Smooth muscle cell (in vitro differentiated cells): ENCODE measurements around the gene KLK1. TPM values are rescaled to one million over a fixed set of nuclear protein-coding genes. Genes with fewer than 3 reads are reported as not detected.

Source experiments
- DNase-seq: peaks from one replicate; lab custom pipeline; 2025; ENCODE audit not compliant: unreplicated experiment; lab: John Stamatoyannopoulos, UW
- H2AFZ ChIP-seq: fragments of 200-600 bp; sonication (generic); 2 replicates; pipeline ENCODE4 v1.6.0; 2016; ENCODE audit warnings: antibody characterized with exemption, low read depth, mild to moderate bottlenecking
- H3F3A ChIP-seq: fragments of 200-600 bp; sonication (generic); 2 replicates; pipeline ENCODE4 v1.6.0; 2017; ENCODE audit warnings: antibody characterized with exemption, low read depth
- H3K27ac ChIP-seq: fragments of 200-600 bp; sonication (generic); 2 replicates; pipeline ENCODE4 v1.5.1; 2016; ENCODE audit warnings: low read depth, mild to moderate bottlenecking
- H3K27me3 ChIP-seq: fragments of 200-600 bp; sonication (generic); 2 replicates; pipeline ENCODE4 v1.6.1; 2016; ENCODE audit warnings: low read depth, mild to moderate bottlenecking
- H3K36me3 ChIP-seq: fragments of 200-600 bp; sonication (generic); 2 replicates; pipeline ENCODE4 v1.5.1; 2016; ENCODE audit warnings: low read depth
- H3K4me1 ChIP-seq: fragments of 200-600 bp; sonication (generic); 2 replicates; pipeline ENCODE4 v1.5.1; 2016; ENCODE audit warnings: low read depth
- H3K4me2 ChIP-seq: fragments of 200-600 bp; sonication (generic); 2 replicates; pipeline ENCODE4 v1.6.0; 2016; ENCODE audit warnings: mild to moderate bottlenecking
- H3K4me3 ChIP-seq: fragments of 200-600 bp; sonication (generic); 2 replicates; pipeline ENCODE4 v1.5.1; 2016; ENCODE audit warnings: mild to moderate bottlenecking
- H3K79me2 ChIP-seq: fragments of 200-600 bp; sonication (generic); 2 replicates; pipeline ENCODE4 v1.6.0; 2016; ENCODE audit warnings: low read depth, mild to moderate bottlenecking
- H3K9ac ChIP-seq: fragments of 200-600 bp; sonication (generic); 2 replicates; pipeline ENCODE4 v1.6.0; 2016; ENCODE audit warnings: low read depth
- H3K9me3 ChIP-seq: fragments of 200-600 bp; sonication (generic); replicated peaks from 2 replicates; pipeline ENCODE4 v1.5.1; 2016; ENCODE audit warnings: low read depth
- H4K20me1 ChIP-seq: fragments of 200-600 bp; sonication (generic); 2 replicates; pipeline ENCODE4 v1.6.0; 2016; ENCODE audit warnings: low read depth
- CTCF ChIP-seq: fragments of 200-600 bp; sonication (generic); IDR thresholded peaks from 2 replicates; pipeline ENCODE4 v1.5.1; 2017; ENCODE audit warnings: borderline replicate concordance, mild to moderate bottlenecking, antibody characterized with exemption; ENCODE audit not compliant: insufficient read depth, poor library complexity, severe bottlenecking
- WGBS: methylation state at CpG from one replicate; pipeline ENCODE4 v1.1.7; 2016; ENCODE audit warnings: low lambda C conversion rate; 5-methylcytosine and 5-hydroxymethylcytosine counted together
- polyA plus RNA-seq: library from polyadenylated mRNA; unstranded; fragments of >200 nt; fragmentation: Nextera tagmentation; extraction: Ambion mirVana; gene quantifications from 2 replicates; pipeline ENCODE4 v1.2.1, GENCODE V29; 2016
- total RNA-seq: library from RNA; depleted of rRNA; stranded (reverse); fragments of >200 nt; gene quantifications from 2 replicates; pipeline ENCODE4 v1.2.3, GENCODE V29; 2014

KLK1 gene
- total and polyA plus RNA-seq, 2 experiments from 2014 or later: 0.85 TPM; not detected in 1

GRCh38 chr19:50780753-50781435, 42.7 kb downstream of the KLK1 start:
- Histone ChIP-seq H3K9ac (no peak overlapping the region), H3K27me3 (peaks cover 36% of the 10 kb centered on the region), H2AFZ (no peak overlapping the region), H3K4me3 (no peak overlapping the region), H4K20me1 (no peaks in the 10 kb centered on the region), H3K4me1 (peaks cover 4% of the 10 kb centered on the region), H3K9me3 (no peaks in the 10 kb centered on the region), H3K36me3 (no peaks in the 10 kb centered on the region), H3F3A (no peaks in the 10 kb centered on the region), H3K4me2 (no peak overlapping the region), H3K27ac (no peak overlapping the region), H3K79me2 (no peaks in the 10 kb centered on the region)
- DNase-seq: no peak
- 61% methylated on average over 16 of the region's 16 CpGs for WGBS
- no peak for TF ChIP-seq CTCF

GRCh38 chr19:50779504-50780457, 43.8 kb downstream of the KLK1 start:
- DNase-seq: no peak
- Histone ChIP-seq H2AFZ (no peak overlapping the region), H3K36me3 (no peaks in the 10 kb centered on the region), H3F3A (no peaks in the 10 kb centered on the region), H3K4me1 (peaks cover 4% of the 10 kb centered on the region), H3K4me2 (no peak overlapping the region), H3K9ac (no peak overlapping the region), H3K27ac (peak overlapping the region; percentile 28), H3K79me2 (no peaks in the 10 kb centered on the region), H3K27me3 (peaks cover 36% of the 10 kb centered on the region), H3K9me3 (no peaks in the 10 kb centered on the region), H3K4me3 (no peak overlapping the region), H4K20me1 (no peaks in the 10 kb centered on the region)
- 48% methylated on average over 25 of the region's 25 CpGs for WGBS
- no peak for TF ChIP-seq CTCF

- no peak for DNase-seq
- no peak overlapping the region for H3K4me2 ChIP-seq
- 61% methylated on average over 7 of the region's 7 CpGs for WGBS
- H3K27me3 ChIP-seq: peaks cover 36% of the 10 kb centered on the region
- H3F3A ChIP-seq: no peaks in the 10 kb centered on the region
- H3K36me3 ChIP-seq: no peaks in the 10 kb centered on the region
- no peaks in the 10 kb centered on the region for H3K79me2 ChIP-seq
- no peaks in the 10 kb centered on the region for H3K9me3 ChIP-seq
- H3K9ac ChIP-seq: no peak overlapping the region
- TF ChIP-seq CTCF: no peak
- H4K20me1 ChIP-seq: no peaks in the 10 kb centered on the region
- no peak overlapping the region for H3K27ac ChIP-seq
- H3K4me1 ChIP-seq: peaks cover 4% of the 10 kb centered on the region
- no peak overlapping the region for H2AFZ ChIP-seq
- H3K4me3 ChIP-seq: no peak overlapping the region
These were observed 44.6 kb downstream of the KLK1 start for GRCh38 chr19:50778906-50779430.
